ENCODE data around the gene RPS6KA5. TPM values are rescaled to one million over a fixed set of nuclear protein-coding genes. Genes with fewer than 3 reads are reported as not detected.

The RPS6KA5 gene
- total and polyA plus RNA-seq, 9 of the 15 experiments (the other 6 are each of a cell fraction or from before 2014, with no cell fraction given): 0.88 to 7.7 (median 4.7) TPM

DNA sequence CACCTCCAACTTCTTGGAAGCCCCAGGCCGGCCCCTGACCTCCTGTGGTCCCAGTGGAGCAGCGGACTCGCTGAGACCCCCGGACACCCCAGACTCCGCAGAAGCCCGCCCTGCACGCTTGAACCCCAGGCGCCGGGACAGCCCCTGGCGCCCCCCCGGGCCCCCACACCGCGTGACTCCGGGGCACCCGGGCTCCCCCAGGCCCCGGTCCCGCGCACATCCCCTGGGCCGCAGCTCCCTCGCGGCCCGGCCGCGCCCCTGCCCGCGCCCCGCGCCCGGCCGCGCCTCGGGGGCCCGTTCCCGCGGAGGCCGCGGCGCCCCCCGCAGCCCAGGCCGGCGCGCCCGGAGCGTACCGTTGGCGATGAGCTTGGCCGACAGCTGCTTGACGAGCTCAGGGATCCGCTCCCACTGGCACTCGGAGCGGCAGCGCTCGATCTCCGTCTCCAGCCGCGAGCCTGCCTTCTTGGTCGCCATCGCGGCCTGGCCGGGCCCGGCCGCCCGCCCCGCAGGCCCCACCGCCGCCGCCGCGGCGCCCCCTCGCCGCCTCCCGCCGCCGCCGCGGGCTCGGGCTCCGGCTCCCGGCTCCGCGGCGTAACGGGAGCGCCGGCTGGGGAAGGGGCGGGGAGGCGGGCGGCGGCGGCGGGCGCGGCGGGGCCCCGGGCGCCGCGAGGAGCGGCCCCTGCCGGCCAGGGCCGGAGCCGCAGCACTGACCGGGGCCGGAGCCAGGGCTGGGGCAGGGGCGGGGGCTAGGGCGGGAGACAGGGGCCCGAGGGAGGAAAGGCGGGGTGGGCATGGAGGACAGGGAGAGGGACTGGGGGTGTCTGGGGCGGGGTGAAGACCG lies 244.4 kb downstream of the RPS6KA5 start, which contains the start of gene TTC7B (continued):
- TF ChIP-seq ADNP (tag; IDR thresholded peaks at IDR 0.05) (no peak), FOS (IDR thresholded peaks at IDR 0.05; ENCODE audit: extremely low read depth, insufficient read length) (no peak), CHD1 (IDR thresholded peaks at IDR 0.05; ENCODE audit: low read length) (peak; percentile 41), U2AF1 (optimal IDR thresholded peaks at IDR 0.05; ENCODE audit: low read depth, low read length) (no peak), SRSF7 (optimal IDR thresholded peaks at IDR 0.05; ENCODE audit: low read depth, low read length) (no peak), MBD1 (CRISPR knock-in tag; IDR thresholded peaks at IDR 0.05) (no peak), NFYB (IDR thresholded peaks at IDR 0.05; ENCODE audit: extremely low read depth, insufficient read length) (no peak), POLR2G (IDR thresholded peaks at IDR 0.05; ENCODE audit: low read depth, low read length) (peak; percentile 57), TSC22D4 (tag; IDR thresholded peaks at IDR 0.05) (no peak), NCOR1 (IDR thresholded peaks at IDR 0.05) (no peak), FOXA1 (IDR thresholded peaks at IDR 0.05; ENCODE audit: borderline replicate concordance) (no peak), EGR1 (conservative IDR thresholded peaks at IDR 0.05) (no peak), VEZF1 (CRISPR knock-in tag; IDR thresholded peaks at IDR 0.05) (peak; percentile 87), MECOM (CRISPR knock-in tag; IDR thresholded peaks at IDR 0.05) (no peak), CTCFL (IDR thresholded peaks at IDR 0.05; ENCODE audit: borderline replicate concordance, insufficient read depth, low read depth, low read length, poor library complexity, severe bottlenecking) (peak; percentile 10), KLF1 (tag; IDR thresholded peaks at IDR 0.05) (no peak), ZFX (CRISPR knock-in tag; IDR thresholded peaks at IDR 0.05) (peak; percentile 44; the same call in 1 of the 2 replicates), CBFA2T2 (conservative IDR thresholded peaks at IDR 0.05) (no peak)
- TF ChIP-seq, protein P1, sequence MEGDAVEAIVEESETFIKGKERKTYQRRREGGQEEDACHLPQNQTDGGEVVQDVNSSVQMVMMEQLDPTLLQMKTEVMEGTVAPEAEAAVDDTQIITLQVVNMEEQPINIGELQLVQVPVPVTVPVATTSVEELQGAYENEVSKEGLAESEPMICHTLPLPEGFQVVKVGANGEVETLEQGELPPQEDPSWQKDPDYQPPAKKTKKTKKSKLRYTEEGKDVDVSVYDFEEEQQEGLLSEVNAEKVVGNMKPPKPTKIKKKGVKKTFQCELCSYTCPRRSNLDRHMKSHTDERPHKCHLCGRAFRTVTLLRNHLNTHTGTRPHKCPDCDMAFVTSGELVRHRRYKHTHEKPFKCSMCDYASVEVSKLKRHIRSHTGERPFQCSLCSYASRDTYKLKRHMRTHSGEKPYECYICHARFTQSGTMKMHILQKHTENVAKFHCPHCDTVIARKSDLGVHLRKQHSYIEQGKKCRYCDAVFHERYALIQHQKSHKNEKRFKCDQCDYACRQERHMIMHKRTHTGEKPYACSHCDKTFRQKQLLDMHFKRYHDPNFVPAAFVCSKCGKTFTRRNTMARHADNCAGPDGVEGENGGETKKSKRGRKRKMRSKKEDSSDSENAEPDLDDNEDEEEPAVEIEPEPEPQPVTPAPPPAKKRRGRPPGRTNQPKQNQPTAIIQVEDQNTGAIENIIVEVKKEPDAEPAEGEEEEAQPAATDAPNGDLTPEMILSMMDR (IDR thresholded peaks at IDR 0.05 in 2 of 3, conservative IDR thresholded peaks at IDR 0.05 in 1 of 3; ENCODE audit: insufficient read depth in 2 of 3, low read depth in 1 of 3, low read length in 3 of 3): peak in 2 of 3 experiments; percentile 34 to 47; a peak in 4 of 6 replicates
